GM11168 (cell line): ENCODE results near the gene ROR1.
"Not testable (repeated sequence)": the region's sequence is repeated elsewhere in the genome, so short reads cannot be mapped to it uniquely, and the experiment has no call there.

Experiments used
- in situ Hi-C: fragments of 300-500 bp; cut with MboI; formaldehyde crosslinking; loops from one replicate; pipeline ENCODE4 v1.12.0; 2022; ENCODE audit warnings: low sequenced_read_pairs; ENCODE audit not compliant: unreplicated experiment

Gene ROR1

DNA sequence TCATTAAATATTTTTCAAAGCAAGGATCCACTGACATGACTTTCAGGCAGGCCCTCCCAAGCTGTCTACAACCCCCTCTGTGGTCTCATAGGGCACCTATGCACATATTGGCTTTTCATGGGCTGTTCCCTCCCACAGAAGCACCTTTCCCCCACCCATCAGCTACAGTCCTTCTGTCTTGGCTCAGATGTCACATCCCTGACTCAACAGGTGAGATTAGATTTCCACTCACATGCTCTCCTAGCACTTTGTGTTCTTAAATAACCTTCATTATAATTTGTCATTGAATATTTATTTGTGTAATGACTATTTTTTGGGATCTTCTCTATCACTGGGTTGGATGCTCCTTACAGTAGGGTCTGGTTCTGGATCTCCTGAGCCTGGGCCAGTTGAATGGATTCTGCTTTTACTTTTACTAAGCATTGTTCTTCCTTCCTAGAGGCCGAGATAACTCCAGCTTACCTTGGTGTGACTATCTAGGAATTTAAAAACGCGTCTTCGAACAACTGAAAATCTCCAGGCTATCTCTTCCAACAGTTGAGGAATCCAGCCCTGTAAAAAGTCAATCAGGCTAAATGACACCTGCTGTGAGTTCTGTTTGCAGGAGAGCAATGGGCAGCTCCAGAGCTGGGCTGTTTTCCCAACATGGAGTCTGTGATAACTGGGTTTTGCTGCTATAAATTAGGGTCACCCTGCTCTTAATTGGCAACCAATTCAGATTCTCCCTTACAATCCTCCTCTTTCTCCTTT is 16.2 kb downstream of the ROR1 start:
- in situ Hi-C loops, result no loop called here

GRCh38 chr1:63790989-63791388 is 17.2 kb downstream of the ROR1 start:
- in situ Hi-C loops, result no loop called here

- in situ Hi-C loops, result no loop called here
These were observed 18.3 kb downstream of the ROR1 start for GRCh38 chr1:63792152-63792551.

GRCh38 chr1:63793741-63794240 is 20.0 kb downstream of the ROR1 start:
- in situ Hi-C loops, result no loop called here

DNA sequence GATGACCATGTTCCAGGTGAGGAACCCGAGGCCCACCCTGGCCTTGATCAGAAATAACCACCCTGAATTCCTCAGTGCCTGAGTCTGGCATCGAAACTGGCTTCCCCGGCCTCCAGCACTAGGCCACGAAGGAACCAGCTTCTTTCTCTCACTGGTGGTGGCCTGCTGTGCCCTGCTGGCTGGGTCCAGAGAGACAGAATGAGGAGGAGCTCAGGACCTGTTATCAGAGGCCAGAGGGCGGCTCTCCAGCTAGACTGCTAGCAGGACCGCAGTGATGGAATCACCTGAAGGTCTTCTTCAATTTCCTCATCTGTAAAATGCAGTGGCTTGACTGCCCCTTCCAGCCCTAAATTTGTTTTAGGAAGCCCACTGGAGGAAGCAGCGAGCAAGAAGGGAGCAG is 20.5 kb downstream of the ROR1 start:
- in situ Hi-C loops, result no loop called here

DNA sequence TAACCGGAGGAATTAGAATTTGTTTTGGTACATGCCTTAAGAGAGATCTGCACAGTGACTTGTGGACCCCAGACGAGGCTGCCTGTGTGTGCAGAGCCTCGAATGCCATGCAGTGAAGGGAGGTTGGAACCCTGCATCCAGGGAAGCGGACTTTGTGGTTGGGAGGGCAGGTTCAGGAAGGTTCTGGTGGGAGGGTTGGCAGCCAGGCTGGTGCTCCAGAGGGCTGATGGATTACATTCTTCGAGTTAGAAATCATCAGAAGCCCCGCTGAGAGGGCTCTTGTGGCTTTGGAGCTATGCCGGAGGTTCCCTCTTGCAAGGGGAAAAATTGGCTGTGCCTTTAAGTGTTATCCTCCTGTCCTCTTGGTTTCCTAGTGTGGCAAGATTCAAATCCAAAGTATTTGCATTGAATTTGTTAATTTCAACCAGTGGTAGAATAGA is 21.1 kb downstream of the ROR1 start:
- in situ Hi-C loops, result no loop called here

- in situ Hi-C loops, result no loop called here
These were observed 21.6 kb downstream of the ROR1 start for GRCh38 chr1:63795455-63795854.

GRCh38 chr1:63797056-63797726 is 23.4 kb downstream of the ROR1 start:
- in situ Hi-C loops, result no loop called here

DNA sequence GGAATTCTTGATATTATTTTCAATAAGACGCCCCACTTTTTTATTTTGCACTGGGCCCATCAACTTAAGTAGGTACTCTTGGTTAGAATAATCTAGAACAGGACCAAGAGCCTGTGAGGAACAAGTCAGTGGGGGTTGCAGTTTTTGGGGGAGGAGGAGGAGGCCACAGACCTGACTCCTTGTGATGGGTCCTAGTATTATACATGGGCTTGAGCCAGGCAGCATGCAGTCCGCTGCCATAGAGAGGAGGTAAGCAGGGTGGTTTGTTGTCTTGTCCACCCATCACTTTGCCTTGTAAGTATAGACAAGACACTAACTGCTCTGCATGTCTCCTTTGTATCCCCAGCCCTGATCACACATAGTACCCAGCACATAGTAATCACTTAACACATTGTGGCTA is 24.5 kb downstream of the ROR1 start:
- in situ Hi-C loops, result no loop called here

DNA sequence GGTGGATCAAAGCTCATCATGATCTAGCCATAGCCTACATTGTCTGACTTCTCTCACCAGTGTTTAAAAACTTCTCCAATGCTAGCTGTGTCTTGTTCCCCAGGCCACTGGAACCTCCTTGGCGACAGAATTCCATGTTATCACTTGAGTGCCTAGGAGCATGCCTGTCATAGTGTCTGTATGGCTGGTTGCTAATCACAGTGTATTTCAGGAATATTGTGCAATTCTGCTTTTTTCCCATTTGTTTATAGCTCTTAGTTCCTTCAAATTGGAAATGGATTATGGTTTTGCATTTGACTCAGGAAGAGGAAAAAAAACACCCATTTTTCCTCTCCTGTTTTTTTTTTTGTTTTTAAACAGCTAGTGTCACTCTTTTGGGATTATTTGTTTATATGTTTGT is 25.5 kb downstream of the ROR1 start:
- in situ Hi-C loops, result no loop called here

DNA sequence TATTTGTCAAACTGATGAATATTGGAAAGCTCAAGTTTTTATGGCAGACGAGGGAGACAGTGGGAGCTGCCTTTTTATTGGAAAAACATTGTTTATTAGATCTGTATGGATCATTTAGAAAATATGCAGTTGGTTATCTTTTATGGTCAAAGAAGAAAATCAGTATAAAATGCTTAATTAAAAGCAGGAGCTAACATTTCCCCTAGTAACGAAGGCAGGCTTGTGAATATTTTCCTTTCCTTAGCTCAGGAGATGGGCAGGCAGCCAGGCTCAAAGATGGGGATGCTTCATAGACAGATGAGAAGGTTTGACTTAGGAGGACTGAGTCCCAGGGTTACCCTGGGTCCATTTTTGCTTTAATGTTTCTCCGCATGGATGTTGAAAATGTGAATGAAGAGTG is 26.0 kb downstream of the ROR1 start:
- in situ Hi-C loops, result no loop called here

GRCh38 chr1:63802109-63802508 is 28.3 kb downstream of the ROR1 start:
- in situ Hi-C loops, result no loop called here

DNA sequence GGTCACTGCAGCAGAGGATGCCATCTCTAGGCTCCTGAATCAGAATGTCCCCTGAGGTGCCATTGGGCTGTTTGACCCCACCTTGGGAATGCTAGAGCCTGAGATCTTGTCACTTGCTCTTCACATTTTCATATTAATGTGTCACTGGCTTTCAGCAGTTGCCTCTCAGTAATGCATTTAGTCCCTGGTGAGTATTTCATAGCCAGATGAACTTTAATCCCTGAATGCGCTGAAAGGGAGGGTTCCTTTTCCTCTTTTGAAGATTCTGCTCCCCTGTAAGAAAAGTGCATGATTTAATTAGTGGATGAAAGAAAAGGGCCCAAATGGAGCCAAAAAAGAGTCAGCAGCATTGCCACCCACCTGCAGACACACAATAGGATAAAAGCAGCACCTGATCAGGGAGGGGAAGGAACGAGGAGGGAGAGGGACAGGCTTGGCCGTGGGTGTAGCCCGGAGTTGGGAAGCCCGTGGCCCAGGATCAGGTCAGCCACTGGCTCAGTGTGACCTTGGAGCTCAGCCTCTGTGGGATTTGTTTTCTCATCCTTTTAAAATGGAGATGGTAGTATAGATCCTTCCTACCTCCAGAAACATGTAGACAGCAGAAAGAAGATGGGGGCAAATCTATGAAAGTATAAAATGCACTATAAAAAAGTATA is 31.1 kb downstream of the ROR1 start:
- in situ Hi-C loops, result no loop called here

- in situ Hi-C loops, result no loop called here
These were observed 33.2 kb downstream of the ROR1 start for GRCh38 chr1:63807046-63807445.

- in situ Hi-C loops, result no loop called here
These were observed 37.2 kb downstream of the ROR1 start for GRCh38 chr1:63810936-63811469.

GRCh38 chr1:63812071-63812700 is 38.4 kb downstream of the ROR1 start:
- in situ Hi-C loops, result no loop called here

- in situ Hi-C loops, result no loop called here
These were observed 40.0 kb downstream of the ROR1 start for GRCh38 chr1:63813829-63814277.

- in situ Hi-C loops, result not testable (repeated sequence)
These were observed 42.5 kb downstream of the ROR1 start for GRCh38 chr1:63816217-63816815.

- in situ Hi-C loops, result no loop called here
These were observed 43.4 kb downstream of the ROR1 start for GRCh38 chr1:63817152-63817667.

DNA sequence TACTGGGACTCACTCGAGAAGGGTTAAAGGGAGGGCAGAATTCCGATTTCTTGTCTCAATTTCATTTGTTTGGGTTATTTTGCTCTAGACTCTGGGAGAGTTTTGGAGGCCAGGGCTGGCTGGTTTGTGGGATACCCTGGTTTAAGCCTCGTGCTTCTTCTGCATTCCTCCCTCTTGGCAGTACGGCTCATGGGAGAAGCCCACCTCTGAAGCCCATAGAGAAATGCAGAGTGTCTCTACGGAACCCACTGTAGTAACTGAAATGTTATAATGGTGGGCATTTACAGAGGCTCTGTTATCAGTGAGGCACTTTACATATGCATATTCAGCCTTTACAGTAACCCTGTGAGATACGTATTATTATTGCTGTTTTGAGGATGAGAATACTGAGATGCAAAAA is 43.9 kb downstream of the ROR1 start:
- in situ Hi-C loops, result no loop called here
